HepG2 (cell line): ENCODE results near the gene AGAP1. TPM values are rescaled to one million over a fixed set of nuclear protein-coding genes. Genes with fewer than 3 reads are reported as not detected.

Source experiments
- HES4 ChIP-seq: sonication (generic); formaldehyde crosslinking; IDR thresholded peaks from 2 replicates; pipeline ENCODE4 v1.9.0; 2021; ENCODE audit warnings: mild to moderate bottlenecking, missing genetic modification reagents, borderline replicate concordance
- MAZ ChIP-seq, 2 experiments: sonication (generic) in 1 of 2; formaldehyde crosslinking in 1 of 2; IDR thresholded peaks; 2 replicates each; pipeline versions ENCODE4 v1.5.0 to v1.6.1; 2012 to 2020; ENCODE audit warnings: low read depth in 2 of 2, mild to moderate bottlenecking in 2 of 2, borderline replicate concordance in 1 of 2, improper control_type of control experiment in 1 of 2, low read length in 1 of 2, missing genetic modification reagents in 1 of 2, moderate library complexity in 1 of 2
- NR2C2 ChIP-seq: sonication (generic); formaldehyde crosslinking; IDR thresholded peaks from 2 replicates; pipeline ENCODE4 v1.4.0; 2020; ENCODE audit warnings: missing genetic modification reagents, mild to moderate bottlenecking, moderate library complexity, borderline replicate concordance
- TBX2 ChIP-seq: sonication (generic); formaldehyde crosslinking; IDR thresholded peaks from 2 replicates; pipeline ENCODE4 v1.5.0; 2020; ENCODE audit warnings: missing genetic modification reagents, mild to moderate bottlenecking, borderline replicate concordance
- ZNF547 ChIP-seq: sonication (generic); formaldehyde crosslinking; IDR thresholded peaks from 2 replicates; pipeline ENCODE4 v1.5.1; 2020; ENCODE audit warnings: mild to moderate bottlenecking, missing genetic modification reagents
- ZNF792 ChIP-seq: IDR thresholded peaks from 2 replicates; pipeline ENCODE4 v1.6.1; 2016
- polyA plus RNA-seq, 8 experiments: library from polyadenylated mRNA; depleted of rRNA in 3 of 8; stranded (reverse) in 7 of 8; unstranded in 1 of 8; fragments of >200 nt; fragmentation: Illumina TruSeq in 4 of 8; extraction: Trizol in 4 of 8; gene quantifications; 2 replicates each; pipeline versions ENCODE4 v1.2.1 to v1.2.3, GENCODE V29; 2011 to 2016; ENCODE audit warnings: low read depth in 4 of 8, missing spikeins in 1 of 8, mixed read lengths in 1 of 8; ENCODE audit not compliant: insufficient read depth in 1 of 8
- total RNA-seq, 5 experiments: library from RNA; depleted of rRNA; stranded (reverse); fragments of >200 nt; fragmentation: Illumina TruSeq; extraction: Trizol; gene quantifications; 2 replicates each; pipeline ENCODE4 v1.2.3, GENCODE V29; 2016; ENCODE audit warnings: low read depth in 1 of 5
- TF ChIP-seq, protein P1 (sequence below): sonication (generic); formaldehyde crosslinking; IDR thresholded peaks from 2 replicates; pipeline ENCODE4 v1.8.0; 2022; ENCODE audit warnings: missing genetic modification reagents, mild to moderate bottlenecking, borderline replicate concordance
- TF ChIP-seq, protein P2 (sequence below): sonication (generic); formaldehyde crosslinking; IDR thresholded peaks from 2 replicates; pipeline ENCODE4 v1.5.1; 2020; ENCODE audit warnings: mild to moderate bottlenecking, moderate library complexity, missing genetic modification reagents
- TF ChIP-seq, protein P3 (sequence below): sonication (generic); formaldehyde crosslinking; IDR thresholded peaks from 2 replicates; pipeline ENCODE4 v1.9.0; 2021; ENCODE audit warnings: missing genetic modification reagents, borderline replicate concordance
- TF ChIP-seq, protein P4 (sequence below): sonication (generic); formaldehyde crosslinking; conservative IDR thresholded peaks from 2 replicates; pipeline ENCODE4 v1.4.0; 2020; ENCODE audit warnings: mild to moderate bottlenecking, missing genetic modification reagents, moderate library complexity
- TF ChIP-seq, protein P5 (sequence below): sonication (generic); formaldehyde crosslinking; IDR thresholded peaks from 2 replicates; pipeline ENCODE4; 2020; ENCODE audit warnings: missing genetic modification reagents, mild to moderate bottlenecking, borderline replicate concordance

Gene AGAP1
- total and polyA plus RNA-seq, 2 of the 13 experiments (the other 11 are each of a cell fraction or from before 2014, with no cell fraction given): 21.2 to 32.7 TPM

DNA sequence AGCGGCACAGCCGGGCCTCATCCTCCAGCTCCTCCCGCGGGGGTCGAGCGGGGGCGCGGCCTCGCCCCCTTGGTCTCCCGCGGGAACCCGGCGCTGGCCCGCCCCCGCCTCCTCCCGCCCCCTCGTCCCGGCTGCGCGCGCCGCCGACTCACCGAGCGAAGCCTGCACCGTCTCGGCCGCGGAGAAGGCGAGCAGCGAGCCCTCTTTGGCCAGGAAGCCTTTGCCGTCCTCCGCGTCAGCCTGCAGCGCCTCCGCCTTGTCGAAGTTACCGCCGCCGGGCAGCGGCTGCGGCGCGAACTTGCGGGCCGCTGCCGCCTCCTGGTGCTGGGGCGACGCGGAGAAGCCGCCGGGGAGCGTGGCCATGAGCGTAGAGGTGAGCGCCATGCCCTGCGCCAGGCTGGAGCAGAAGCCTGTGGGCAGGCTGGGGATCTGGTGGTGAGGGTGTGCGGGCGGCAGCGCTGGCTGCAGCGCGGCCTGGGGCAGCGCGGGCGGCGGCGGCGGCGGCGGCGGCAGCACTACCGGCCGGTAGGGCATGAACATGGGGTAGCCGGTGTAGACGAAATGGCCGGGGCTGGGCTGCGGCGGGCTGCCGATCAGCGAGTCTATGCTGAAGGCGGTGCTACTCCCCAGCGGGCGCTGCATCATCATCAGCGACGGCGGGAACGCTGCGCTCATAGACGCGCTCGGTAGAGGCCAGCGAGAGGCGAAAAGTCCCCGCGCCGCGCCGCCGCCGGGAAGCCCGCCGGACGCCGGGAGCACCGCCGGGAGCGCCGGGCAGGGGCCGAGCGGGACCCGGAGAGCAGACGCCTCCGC is 673.7 kb downstream of the AGAP1 start (continued):
- TF ChIP-seq, protein P1, sequence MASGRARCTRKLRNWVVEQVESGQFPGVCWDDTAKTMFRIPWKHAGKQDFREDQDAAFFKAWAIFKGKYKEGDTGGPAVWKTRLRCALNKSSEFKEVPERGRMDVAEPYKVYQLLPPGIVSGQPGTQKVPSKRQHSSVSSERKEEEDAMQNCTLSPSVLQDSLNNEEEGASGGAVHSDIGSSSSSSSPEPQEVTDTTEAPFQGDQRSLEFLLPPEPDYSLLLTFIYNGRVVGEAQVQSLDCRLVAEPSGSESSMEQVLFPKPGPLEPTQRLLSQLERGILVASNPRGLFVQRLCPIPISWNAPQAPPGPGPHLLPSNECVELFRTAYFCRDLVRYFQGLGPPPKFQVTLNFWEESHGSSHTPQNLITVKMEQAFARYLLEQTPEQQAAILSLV (CRISPR knock-in tag): 0 out of 2 replicates have a peak, but pooled peaks have one; percentile 26
- TF ChIP-seq ZNF792 (CRISPR knock-in tag) (no peak), NR2C2 (0 out of 2 replicates have a peak, but pooled peaks have one; percentile 15), TBX2 (CRISPR knock-in tag) (peak; percentile 30; the same call in 1 of the 2 replicates), MAZ (IDR thresholded peaks at IDR 0.05; ENCODE audit: borderline replicate concordance, low read depth, low read length) (no peak), MAZ (CRISPR knock-in tag; IDR thresholded peaks at IDR 0.05; ENCODE audit: low read depth) (peak; percentile 41; the same call in 1 of the 2 replicates), HES4 (CRISPR knock-in tag) (peak; percentile 12; the same call in 1 of the 2 replicates), ZNF547 (CRISPR knock-in tag) (0 out of 2 replicates have a peak, but pooled peaks have one; percentile 20)
- TF ChIP-seq, protein P2, sequence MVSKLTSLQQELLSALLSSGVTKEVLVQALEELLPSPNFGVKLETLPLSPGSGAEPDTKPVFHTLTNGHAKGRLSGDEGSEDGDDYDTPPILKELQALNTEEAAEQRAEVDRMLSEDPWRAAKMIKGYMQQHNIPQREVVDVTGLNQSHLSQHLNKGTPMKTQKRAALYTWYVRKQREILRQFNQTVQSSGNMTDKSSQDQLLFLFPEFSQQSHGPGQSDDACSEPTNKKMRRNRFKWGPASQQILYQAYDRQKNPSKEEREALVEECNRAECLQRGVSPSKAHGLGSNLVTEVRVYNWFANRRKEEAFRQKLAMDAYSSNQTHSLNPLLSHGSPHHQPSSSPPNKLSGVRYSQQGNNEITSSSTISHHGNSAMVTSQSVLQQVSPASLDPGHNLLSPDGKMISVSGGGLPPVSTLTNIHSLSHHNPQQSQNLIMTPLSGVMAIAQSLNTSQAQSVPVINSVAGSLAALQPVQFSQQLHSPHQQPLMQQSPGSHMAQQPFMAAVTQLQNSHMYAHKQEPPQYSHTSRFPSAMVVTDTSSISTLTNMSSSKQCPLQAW (CRISPR knock-in tag): 0 out of 2 replicates have a peak, but pooled peaks have one; percentile 43
- TF ChIP-seq, protein P3, sequence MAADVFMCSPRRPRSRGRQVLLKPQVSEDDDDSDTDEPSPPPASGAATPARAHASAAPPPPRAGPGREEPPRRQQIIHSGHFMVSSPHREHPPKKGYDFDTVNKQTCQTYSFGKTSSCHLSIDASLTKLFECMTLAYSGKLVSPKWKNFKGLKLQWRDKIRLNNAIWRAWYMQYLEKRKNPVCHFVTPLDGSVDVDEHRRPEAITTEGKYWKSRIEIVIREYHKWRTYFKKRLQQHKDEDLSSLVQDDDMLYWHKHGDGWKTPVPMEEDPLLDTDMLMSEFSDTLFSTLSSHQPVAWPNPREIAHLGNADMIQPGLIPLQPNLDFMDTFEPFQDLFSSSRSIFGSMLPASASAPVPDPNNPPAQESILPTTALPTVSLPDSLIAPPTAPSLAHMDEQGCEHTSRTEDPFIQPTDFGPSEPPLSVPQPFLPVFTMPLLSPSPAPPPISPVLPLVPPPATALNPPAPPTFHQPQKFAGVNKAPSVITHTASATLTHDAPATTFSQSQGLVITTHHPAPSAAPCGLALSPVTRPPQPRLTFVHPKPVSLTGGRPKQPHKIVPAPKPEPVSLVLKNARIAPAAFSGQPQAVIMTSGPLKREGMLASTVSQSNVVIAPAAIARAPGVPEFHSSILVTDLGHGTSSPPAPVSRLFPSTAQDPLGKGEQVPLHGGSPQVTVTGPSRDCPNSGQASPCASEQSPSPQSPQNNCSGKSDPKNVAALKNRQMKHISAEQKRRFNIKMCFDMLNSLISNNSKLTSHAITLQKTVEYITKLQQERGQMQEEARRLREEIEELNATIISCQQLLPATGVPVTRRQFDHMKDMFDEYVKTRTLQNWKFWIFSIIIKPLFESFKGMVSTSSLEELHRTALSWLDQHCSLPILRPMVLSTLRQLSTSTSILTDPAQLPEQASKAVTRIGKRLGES (CRISPR knock-in tag): no peak
- TF ChIP-seq, protein P4, sequence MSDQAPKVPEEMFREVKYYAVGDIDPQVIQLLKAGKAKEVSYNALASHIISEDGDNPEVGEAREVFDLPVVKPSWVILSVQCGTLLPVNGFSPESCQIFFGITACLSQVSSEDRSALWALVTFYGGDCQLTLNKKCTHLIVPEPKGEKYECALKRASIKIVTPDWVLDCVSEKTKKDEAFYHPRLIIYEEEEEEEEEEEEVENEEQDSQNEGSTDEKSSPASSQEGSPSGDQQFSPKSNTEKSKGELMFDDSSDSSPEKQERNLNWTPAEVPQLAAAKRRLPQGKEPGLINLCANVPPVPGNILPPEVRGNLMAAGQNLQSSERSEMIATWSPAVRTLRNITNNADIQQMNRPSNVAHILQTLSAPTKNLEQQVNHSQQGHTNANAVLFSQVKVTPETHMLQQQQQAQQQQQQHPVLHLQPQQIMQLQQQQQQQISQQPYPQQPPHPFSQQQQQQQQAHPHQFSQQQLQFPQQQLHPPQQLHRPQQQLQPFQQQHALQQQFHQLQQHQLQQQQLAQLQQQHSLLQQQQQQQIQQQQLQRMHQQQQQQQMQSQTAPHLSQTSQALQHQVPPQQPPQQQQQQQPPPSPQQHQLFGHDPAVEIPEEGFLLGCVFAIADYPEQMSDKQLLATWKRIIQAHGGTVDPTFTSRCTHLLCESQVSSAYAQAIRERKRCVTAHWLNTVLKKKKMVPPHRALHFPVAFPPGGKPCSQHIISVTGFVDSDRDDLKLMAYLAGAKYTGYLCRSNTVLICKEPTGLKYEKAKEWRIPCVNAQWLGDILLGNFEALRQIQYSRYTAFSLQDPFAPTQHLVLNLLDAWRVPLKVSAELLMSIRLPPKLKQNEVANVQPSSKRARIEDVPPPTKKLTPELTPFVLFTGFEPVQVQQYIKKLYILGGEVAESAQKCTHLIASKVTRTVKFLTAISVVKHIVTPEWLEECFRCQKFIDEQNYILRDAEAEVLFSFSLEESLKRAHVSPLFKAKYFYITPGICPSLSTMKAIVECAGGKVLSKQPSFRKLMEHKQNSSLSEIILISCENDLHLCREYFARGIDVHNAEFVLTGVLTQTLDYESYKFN (CRISPR knock-in tag): no peak
- TF ChIP-seq, protein P5, sequence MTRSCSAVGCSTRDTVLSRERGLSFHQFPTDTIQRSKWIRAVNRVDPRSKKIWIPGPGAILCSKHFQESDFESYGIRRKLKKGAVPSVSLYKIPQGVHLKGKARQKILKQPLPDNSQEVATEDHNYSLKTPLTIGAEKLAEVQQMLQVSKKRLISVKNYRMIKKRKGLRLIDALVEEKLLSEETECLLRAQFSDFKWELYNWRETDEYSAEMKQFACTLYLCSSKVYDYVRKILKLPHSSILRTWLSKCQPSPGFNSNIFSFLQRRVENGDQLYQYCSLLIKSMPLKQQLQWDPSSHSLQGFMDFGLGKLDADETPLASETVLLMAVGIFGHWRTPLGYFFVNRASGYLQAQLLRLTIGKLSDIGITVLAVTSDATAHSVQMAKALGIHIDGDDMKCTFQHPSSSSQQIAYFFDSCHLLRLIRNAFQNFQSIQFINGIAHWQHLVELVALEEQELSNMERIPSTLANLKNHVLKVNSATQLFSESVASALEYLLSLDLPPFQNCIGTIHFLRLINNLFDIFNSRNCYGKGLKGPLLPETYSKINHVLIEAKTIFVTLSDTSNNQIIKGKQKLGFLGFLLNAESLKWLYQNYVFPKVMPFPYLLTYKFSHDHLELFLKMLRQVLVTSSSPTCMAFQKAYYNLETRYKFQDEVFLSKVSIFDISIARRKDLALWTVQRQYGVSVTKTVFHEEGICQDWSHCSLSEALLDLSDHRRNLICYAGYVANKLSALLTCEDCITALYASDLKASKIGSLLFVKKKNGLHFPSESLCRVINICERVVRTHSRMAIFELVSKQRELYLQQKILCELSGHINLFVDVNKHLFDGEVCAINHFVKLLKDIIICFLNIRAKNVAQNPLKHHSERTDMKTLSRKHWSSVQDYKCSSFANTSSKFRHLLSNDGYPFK (CRISPR knock-in tag): no peak
